NCI-H526 (cell line): ENCODE measurements around the gene S100A3.
"Not testable (repeated sequence)": the region's sequence is repeated elsewhere in the genome, so short reads cannot be mapped to it uniquely, and the experiment has no call there.

ENCODE experiments used
- DNase-seq, 2 experiments: peaks; one replicate each; lab custom pipeline; 2025; lab: John Stamatoyannopoulos, UW

The S100A3 gene

DNA sequence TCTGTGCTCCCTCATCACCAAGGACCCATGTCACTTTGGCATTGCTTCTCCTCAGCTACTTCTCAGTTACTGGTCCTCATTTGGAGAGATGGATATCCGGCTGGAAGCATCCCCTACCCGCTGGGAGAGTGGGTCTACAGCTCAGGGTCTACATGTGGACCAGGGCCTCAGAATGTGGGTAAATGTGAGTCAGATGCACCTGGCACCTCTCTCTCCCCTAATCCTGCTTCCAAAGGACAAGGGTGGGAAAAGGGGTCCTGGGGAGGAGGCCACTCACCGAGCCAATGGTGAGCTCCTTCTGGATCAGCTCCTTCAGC, 14.2 kb downstream of the S100A3 start:
- no peak for DNase-seq

DNA sequence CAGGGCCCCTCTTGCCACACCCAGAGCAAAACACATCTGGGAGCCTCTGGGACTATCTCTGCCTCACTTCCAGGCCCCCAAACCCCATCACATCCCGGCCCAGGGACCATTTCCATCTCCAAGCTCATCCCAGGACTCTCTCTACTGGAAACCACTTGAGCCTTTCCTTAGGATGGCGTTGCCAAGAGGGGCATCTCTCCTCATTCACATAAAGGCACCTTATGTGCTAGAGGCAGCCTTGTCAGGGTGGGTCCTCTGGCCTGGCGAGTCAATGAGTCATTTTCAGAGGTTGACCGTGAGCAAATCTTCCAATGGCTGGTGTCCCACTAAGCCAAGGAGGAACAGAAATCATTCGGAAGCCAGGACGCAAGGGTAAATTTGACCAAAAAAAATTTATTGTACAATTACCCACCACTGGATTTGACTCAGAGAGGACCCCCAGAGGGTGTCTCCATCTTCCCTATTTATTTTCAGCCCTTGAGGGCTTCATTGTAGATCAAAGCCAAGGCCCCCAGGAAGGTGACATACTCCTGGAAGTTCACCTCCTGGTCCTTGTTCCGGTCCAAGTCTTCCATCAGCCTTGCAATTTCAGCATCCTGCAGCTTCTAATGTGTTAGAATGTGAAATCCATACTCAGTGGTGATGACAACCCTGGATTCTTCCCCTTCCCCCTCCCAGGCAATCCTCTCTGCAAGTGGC, 14.7 kb downstream of the S100A3 start:
- no peak for DNase-seq

DNA sequence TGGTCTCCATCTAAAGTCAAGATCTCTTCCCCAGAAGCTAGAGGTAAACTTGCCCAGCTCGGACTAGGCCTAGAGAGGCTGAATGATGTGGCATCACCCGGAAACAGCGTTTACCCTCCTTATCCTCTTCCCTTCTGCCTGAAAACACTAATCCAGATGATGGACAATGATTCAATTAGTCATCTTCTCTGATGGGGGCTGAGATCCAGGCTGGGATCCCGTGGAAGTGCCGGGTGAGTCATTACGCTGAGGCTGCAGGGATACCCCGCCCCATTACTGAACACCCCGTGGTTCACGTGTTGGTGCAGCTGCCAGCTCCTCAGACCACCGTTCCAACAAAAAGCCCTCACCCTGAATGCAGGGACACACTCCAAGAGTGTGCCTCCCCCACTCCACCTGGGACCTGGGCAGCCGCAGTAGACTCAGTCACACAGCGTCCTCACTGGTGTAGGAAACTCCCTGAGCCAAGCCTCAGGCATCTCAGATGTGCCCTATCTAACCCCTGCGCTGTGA, 15.3 kb downstream of the S100A3 start:
- no peak for DNase-seq

- DNase-seq, result peak; percentile 83 to 96
These were observed 16.1 kb downstream of the S100A3 start for GRCh38 chr1:153532769-153533599.

DNA sequence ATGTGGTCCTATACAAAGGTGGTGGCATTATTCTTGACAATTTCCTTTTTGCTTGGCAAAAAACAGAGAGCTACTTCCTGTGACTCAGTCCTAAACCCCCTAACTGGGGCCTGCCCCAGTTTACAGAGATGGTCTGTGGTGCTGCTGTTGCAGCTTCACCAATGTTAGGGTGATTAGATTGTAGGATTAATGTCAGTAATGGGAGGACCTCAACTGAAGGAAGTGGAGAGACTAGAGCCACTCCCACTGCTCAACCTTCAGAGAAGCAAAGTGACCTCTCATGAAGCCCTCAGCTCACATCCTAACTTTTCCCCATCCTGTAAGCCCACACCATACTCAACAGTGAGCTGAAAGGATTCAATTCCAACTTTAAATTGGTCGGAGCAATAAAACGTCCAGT, 16.9 kb downstream of the S100A3 start:
- no peak for DNase-seq

DNA sequence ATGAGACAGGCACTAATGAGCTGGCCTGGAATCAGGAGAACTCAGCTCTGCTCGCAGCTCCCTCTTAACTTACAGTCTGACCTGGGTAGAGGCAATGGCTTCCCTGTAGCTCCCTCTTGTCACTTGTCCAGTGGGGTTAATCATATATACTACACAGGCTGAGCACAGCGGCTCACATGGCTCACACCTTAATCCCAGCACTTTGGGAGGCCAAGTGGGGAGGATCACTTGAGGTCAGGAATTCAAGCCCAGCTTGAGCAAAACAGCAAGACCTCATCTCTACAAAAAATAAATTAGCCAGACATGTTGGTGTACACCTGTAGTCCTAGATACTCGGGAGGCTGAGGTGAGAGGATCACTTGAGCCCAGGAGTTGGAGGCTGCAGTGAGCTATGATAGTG, 17.4 kb downstream of the S100A3 start:
- no peak for DNase-seq

DNA sequence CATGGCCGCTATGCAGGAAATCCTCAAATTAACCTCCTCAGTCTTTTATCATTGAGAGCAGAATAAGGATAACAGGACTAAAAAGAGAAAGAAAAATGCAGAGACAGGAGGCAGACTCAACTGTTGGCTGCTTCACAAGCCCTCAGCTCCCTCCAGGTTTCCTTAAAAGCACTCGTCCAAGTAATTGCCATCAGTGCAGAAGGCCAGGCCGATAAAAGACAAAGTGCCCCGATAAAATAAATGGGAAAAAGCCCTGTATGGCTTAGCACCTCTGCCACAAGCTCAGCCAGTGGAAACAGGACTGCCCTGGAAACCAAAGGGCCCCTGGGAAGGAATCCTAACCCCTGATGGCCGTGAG, 21.4 kb downstream of the S100A3 start:
- no peak for DNase-seq

DNA sequence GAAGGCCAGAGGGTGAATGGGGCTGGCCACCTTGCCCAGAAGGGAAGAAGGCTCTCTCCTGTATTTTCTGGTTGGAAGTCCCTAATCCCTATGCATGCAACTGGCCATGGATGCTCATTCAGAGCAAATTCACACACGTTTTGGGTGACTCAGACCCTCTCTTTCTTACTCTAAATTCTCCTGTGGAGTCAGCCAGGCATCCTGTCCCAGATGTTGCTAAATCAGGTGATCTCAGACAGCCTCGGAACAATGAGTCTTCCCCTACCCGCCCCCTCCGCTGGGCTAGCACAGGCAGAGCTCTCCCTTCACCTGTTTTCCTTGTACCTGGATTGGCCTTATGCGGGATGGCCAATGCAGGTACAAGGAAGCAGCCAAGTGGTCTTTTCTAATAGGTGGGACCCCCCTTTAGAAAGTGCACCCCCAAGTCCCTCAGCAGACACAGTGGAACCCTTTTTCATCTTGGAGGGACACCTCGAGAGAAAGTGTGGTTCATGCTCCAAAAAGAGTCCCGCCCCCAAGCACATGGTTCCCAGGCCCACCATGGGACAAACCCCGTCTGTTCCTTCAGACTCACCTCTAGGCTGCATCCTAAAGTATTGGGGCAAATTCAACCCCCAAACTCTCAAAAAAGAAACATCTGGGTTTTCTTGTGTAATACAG, 21.9 kb downstream of the S100A3 start:
- no peak for DNase-seq

GRCh38 chr1:153526132-153526543, 22.9 kb downstream of the S100A3 start:
- DNase-seq, result peak in 1 of 2 experiments; percentile 35

DNA sequence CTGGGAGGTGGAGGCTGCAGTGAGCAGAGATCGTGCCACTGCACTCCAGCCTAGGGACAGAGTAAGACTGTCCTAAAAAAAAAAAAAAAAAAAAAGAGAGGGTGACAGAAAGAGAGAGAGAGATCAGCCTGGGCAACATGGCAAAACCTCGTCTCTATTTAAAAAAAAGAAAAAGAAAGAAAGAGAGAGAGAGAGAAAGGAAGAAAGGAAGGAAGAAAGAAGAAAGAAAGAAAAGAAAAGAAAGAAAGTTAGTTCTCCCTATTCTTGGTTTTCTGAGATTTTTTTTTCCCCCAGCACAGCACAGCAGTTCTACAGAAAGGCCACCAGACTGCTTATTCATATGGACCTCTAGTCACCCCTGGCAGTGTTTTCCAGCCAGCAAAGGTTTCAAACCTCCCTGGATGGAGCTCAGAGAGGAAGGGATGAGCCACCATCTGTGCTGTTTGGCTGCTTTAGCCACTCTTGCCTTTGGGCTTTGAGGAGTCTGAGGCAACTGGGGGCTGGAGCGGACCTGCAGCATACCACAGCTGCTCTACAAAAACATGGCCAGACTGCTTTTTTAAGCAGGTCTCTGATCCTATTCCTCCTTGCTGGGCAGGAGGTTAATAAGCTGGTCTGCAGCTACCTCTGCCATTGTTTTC, 23.9 kb downstream of the S100A3 start:
- no peak for DNase-seq

GRCh38 chr1:153522353-153523048, 26.6 kb downstream of the S100A3 start:
- DNase-seq, result not testable (repeated sequence)

DNA sequence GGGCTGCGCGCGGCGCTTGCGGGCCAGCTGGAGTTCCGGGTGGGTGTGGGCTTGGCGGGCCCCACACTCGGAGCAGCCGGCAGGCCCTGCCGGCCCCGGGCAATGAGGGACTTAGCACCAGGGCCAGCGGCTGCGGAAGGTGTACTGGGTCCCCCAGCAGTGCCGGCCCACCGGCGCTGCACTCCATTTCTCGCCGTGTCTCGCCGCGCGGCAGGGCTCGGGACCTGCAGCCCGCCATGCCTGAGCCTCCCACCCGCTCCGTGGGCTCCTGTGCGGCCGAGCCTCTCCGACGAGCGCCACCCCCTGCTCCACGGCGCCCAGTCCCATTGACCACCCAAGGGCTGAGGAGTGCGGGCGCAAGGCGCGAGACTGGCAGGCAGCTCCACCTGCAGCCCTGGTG, 27.2 kb downstream of the S100A3 start:
- DNase-seq, result not testable (repeated sequence)

GRCh38 chr1:153520818-153521476, 28.1 kb downstream of the S100A3 start:
- no peak for DNase-seq

- DNase-seq, result peak in 1 of 2 experiments; percentile 56
These were observed 28.8 kb downstream of the S100A3 start for GRCh38 chr1:153520137-153520691.

GRCh38 chr1:153519242-153519641, 29.8 kb downstream of the S100A3 start:
- no peak for DNase-seq

GRCh38 chr1:153515504-153516394, 33.3 kb downstream of the S100A3 start:
- DNase-seq, result peak; percentile 46 to 85

- no peak for DNase-seq
These were observed 35.4 kb downstream of the S100A3 start for GRCh38 chr1:153513666-153514065.

- peak in 1 of 2 experiments; percentile 66 for DNase-seq
These were observed 36.0 kb downstream of the S100A3 start for GRCh38 chr1:153513023-153513422.

- DNase-seq, result peak; percentile 88 to 98
These were observed 38.1 kb downstream of the S100A3 start for GRCh38 chr1:153510984-153511410.
